ENCODE measurements around the gene CD6.

Gene CD6

DNA sequence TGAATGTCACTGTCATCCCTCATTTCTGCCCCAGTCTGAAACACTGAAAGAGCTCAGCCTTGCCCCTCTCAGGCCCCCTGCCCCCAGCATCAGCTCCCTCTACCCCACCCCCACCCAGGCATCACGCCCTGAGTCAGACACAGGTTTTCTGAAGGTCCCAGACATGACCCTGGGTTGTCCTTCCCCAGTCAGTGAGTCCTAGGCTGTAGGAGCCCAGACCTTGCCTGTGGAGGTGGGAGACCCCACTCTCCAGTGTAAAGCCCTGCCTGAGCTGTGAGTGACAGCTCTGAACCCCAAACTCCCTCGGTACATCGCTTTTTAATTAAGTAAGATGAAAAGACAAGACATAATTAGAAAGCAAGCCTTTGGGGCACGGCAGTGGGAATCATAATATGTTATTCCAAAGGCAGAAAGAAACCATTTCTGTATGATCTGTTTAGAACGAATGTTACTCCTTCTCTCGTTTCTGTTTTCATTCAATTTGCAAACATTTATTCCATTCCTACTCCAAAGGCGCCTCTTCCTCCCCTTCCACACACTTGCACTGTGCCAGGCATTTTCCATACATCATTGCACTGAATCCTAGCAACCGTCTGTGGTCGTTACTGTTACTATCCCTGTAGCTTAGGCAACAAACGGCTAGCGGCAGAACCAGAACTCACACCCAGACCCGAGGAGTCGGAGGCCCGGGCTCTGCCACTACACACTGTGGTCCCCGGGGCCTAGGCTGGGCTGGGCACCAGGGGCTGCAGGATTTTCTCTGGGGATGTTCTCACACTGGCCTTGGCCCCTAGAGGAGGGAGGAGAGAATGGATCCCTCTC is 63.4 kb downstream of the CD6 start:
- no peak for DNase-seq

DNA sequence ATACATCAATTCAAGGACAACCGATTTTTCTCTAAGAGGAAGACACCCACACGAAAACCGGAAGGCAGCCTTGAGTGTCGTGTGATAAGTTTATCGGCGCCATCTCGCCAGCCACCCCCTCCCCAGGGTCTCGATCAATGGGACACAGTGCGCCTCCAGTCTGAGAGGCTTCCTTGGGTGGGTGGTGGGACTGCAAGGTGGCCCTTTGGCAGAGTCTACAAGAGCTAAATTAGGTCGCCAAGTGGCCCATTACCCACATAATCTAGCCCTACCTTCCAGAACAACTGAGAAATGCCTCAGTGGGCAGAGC is 64.0 kb downstream of the CD6 start:
- no peak for DNase-seq

DNA sequence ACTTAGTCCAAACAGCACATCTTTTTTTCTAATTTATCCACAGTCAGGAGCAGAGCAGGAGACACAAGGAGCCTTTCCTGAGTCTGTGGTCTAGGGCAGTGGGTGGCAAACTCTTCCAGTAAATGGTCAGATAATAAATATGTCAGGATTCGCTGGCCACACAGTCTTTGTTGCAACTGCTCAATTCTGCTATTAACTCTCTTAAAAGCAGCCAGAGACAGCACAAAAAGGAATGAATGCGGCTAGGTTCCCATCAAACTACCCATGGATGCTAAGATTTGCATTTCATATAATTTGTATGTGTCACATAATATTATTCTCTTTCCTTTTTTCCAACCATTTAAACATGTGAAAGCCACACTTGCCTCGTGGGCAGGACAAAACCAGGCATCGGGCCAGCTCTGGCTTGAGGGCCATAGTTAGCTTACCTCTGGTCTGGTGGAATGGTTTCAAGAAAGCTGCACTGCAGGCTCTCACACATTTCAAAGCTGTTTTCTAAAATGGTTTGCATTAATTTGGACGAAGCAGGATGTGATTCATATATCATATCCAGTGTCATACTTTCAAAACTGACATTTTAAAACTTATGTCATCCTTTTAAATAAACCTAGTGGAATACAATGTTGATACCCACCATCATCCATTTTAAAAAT is 66.1 kb downstream of the CD6 start:
- DNase-seq = no peak

DNA sequence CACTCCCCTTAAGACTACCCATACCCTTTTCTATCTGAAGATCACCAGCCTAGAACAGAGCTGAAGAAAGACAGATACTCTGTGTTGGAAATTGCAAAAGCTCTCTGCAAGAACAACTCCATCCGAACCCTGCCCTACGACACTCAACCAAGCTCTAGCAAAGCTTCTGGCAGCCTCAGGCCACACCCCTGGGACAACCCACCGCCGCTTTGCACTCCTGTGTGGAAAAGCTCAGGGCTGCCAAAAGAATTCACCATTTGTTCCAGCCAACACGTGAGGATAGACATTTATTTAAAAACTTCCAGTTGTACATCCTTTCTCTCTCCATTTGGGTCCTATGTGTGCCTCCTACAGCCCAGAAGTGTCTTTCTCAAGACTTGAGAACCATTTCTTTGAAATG is 68.4 kb downstream of the CD6 start:
- DNase-seq = no peak

DNA sequence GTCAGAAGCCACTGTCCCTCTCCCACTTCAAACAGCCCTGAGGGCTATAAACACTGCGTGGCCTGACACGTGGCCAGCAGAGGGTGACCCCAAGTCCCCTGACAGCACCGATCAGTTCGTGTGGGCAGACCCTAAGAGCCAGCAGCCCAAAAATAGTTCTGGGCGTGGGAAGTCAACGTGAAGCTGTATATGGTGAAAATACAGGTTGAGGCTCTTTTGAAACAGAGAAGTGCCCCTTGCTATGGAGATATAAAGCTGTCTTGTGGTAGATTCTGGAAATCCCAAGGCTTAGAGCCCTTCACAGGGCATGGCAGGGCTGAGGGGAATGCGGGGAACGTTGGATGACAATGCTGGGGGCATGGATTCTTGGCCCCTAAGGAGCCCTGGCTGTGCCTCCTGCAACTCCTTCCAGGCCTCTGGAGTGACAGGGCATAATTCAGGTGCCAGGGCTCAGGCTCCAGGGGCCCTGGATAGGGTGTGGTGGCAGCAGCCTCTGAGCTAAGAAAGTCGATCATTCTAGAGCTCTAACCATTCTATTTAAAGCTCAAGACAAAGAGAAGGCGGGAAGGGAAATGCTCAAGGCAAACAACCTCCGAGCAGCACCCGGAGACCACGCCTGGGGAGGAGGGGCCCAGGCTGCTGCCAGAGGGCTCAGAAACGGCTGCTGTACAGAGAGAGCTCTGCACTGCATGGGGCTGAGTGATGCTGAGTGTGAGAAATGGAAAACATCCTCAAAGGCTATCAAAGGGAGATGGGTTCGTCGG is 70.5 kb downstream of the CD6 start:
- DNase-seq = no peak

DNA sequence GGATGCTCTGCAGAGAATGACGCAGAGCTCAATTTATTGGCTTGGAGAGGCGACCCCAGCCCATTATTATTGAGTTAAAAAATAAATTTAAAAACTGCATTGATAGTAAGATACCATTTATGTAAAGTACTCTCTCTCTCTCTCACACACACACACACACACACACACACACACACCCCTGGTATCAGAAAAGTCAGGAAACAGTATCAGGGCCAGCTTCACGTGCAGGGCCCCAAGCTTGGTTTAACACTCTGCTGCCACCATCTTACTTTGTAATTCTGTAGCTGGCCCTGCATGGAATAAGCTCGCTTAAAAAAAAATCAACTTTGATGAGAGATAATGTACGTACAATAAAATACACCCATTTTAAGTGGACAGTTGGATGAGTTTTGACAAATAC is 71.1 kb downstream of the CD6 start:
- DNase-seq = no peak

DNA sequence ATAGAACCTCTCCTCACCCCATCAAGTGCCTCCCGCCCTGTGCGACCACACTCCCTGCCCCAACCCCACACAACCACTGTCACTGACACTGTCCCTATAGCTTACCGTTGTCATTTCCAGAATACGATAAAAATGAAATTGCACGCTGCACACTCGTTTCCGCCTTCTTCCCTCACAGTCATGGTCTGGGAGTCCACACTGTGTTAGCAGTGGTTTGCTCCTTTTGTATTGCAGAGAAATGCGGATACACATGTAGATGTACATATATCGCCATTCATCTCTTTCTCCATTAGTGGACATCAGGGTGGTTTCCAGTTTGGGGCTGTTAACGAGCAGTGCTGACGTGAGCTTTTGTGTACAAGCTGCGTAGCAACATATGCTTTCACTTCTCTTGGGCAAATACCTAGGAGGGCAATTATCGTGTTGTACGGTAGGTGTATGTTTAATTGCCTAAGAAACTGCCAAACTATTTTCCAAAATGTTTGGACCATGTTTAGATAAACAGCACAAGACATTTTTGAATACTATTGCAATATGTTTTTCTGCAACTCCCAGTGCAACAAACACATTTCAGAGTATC is 71.6 kb downstream of the CD6 start:
- no peak for DNase-seq

DNA sequence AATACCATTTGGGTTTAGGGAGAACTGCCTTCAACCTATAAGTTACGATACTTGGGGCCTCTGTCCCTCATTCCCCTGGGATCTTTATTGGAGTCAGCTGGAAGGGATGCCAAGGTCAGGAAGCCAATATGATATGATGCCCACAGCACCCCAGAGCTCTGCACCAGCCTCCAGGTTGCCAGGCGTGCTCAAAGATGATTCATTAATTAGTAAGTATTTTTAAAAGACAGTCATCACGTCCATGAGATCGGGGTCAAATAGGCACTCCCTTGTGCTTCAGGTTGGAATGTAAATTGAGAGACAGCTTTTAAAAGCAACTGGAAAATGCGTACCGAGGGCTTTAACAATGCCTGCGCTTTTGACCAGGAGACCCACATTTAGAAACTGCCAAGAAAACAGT is 73.8 kb downstream of the CD6 start:
- DNase-seq = no peak

DNA sequence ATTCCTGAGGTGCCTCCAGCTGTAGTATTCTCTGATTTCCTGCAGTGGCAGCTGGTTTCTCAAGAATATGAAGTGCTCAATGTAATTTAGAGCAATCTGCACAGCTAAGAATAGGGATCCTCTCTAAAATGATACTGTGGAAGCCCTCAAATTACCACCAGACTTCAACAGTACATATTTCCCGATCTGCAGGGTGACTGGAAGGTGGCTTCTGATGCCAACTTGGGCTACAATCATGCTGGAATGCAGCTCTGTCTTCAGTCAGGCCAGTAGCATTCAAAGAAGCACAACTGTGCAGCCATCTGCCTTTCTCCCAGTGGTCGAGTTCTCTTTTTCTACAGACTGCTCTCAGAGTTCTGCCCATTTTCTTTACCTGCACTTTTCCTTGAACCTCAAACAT is 75.4 kb downstream of the CD6 start:
- no peak for DNase-seq

DNA sequence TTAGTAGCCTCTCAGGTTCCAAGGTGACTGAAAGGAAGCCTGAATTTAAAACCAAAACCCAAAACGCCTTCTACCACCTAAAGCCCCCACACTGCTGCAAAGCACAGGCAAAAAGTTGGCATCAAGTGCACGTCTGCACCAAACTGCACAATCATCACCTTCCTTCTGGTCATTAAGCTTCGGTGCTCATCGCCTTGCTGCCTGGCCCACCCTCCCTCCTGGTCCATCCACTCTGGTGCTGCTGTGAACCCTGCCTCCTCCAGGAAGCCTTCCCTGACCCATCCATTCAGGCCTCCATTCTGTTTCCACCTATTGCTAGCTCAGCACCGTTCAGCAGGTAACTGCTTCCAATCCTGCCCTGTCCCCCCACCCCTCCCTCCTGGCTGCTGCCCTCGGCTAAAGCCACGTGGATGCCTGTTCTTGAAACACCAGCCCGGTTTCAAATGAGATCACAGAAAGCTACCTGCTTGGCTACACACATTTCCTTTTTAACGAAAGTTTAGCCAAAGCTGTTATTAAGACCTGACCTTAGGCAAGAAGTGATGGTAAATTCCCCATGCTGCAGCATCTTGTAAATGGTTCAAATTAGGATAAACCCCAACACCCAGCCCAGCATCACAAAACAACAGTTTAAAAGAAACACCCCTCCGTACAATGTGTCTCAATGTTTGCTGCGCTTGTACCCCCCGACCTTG is 77.0 kb downstream of the CD6 start:
- no peak for DNase-seq

DNA sequence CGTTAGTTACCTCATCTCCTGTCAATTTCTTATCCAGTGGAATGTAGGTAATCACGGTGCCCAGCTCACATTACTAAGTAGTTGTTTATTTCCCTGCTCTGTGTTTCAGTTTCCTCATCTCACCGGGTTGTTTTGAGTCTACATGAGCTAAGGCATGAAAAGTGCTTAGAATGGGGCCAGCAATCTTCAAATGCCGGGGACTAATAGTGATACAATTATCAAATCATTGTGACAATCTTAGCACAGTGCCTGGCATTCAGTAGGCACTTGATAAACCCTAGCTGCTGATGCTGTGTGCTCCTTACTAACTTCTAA is 77.5 kb downstream of the CD6 start:
- no peak for DNase-seq

DNA sequence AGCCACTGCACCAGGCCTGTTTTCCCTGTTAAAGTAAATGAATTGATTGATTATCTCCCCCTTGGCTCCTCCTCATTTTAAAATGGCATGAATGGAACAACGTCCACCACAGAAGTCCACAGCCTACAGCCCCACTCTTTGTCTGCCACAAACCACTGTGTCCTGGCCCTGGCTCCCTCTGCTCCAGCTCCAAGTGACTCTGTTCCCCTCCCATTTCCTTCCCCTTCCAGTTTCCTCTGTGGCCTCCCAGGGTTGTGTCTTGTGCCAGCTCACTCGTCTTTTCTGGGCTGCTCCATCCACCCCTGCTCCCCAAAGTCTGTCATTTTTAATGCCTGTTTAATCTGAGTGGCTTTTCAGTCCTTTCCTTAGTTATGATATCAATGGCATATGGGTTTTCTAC is 78.4 kb downstream of the CD6 start:
- no peak for DNase-seq

DNA sequence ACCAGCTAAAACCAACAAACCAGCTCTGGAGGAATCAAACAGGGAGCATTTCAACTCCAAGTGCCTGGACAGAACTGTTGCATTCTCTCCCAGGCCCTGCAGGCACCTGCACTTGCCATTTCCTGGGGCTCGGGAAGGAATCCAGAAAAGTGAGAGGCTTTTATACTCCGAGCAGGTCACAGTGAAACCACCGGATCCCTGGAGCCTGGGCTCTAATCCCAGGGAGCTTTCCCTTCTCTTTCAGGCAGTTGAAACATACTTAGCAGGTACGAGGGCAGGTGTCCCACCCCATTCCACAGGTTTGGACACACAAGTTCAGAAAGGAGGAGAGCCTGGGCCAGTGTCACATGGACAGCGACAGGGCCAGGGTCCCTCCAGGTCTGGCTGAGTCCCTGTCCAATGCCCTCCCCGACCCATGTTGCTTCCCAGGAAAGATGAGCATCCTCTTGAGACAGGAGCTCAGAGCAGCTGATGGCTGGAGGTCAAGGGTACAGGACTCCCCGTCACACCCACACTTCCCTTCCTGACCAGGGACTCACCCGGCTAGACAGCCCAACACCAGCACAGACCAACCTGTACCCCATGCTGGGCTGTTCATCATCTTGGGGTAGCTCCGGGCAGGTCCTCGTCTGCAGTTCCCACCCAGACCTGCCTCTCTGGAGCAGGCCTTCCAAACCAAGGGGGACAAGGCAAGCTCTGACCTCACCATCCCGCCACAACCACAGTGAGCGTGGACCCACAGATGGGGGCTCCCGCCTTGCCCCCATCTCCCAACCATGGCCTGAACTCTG is 80.9 kb downstream of the CD6 start:
- DNase-seq = no peak

DNA sequence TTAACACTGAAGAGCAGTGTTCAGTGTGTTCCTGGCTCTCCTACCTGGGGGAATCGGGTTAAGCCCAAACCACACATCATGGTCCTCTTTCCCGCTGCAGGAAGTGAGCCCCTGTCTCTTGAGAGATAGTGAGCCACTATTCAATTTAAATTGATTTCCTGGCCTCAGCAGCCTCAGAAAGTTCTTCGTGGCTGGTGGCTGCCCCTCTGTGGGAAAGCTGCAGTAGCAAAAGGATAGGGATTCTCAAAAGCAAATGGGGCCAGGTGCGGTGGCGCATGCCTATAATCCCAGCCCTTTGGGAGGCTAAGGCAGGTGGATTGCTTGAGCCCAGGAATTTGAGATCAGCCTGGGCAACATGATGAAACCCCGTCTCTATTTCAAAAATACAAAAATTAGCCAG is 81.7 kb downstream of the CD6 start:
- no peak for DNase-seq

DNA sequence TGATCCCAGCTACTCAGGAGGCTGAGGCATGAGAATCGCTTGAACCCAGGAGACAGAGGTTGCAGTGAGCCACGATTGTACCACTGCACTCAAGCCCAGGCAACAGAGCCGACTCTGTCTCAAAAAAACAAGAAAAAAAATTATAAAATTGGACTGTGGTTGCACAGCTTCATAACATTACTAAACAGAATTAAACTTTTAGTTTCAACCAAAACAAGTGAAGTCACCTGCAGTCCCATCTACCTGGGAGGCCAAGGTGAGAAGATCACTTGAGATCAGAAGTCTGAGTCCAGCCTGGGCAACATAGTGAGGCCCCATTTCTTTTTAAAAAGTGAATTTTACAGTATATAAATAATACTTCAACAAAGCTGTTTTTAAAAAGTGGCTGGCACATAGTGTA is 83.0 kb downstream of the CD6 start:
- DNase-seq = no peak

DNA sequence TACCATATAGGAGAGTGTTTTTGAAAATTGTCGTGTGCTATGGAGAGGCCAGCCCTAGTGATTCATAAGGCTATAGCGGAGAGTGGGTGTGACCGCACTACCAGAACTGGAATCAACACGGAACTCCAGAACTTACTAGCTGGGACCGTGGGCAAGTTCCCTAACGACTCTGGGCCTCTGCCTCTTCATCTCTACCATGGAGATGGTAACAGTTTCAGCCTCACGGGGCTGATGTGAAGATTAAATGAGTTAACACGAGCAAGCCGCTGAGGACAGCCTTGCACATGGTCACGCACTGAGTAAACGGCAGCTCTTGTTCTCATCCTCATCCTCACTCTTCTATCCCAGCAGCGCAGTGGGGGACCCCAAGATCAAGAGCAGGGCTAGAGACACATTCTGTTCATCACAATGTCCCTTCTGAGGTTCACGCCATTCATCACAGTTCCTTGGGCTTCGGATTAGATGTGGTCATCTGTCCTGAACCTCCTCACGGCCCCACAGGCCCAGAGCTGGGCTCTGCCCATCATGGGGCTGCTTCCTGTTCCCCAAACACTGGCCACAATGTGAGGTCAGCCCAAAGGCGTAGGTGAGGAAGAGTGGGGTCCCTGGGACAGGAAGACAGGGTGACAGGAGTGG is 83.6 kb downstream of the CD6 start:
- no peak for DNase-seq

DNA sequence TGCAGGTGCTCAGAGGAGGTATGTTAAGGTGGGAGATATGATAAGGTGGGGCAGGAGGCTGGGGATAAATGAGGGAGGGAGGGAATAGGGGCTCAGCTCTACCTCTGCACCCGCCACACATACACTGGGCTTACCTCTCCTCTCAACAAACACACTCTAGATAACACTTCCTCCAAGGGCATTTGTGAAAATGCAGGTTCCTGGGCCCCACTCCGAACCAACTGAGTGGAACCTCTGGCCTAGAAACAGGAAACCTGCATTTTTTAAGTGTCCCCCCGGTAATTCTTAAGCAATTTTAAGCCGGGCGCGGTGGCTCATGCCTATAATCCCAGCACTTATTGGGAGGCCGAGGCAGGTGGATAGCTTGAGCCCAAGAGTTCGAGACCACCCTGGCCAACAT is 84.3 kb downstream of the CD6 start:
- DNase-seq = no peak

DNA sequence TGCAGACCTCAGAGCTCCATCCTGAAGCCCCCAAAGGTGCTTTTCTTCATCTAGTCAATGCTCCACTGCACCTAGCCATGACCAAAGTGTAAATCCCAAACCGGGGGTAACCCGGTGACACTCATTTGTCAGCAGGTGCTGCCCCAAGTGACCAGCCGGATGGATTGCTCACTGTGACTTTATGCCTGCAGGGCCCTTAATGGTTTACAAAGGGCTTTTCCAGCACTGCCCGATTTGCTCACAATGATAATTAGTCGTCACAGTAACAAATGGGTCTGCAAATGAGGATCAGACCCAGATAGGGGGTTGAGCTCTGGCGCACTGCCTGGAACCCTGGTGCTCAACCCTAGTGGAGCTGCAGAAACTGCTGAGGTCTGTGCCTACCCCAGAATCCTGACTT is 85.1 kb downstream of the CD6 start:
- no peak for DNase-seq

DNA sequence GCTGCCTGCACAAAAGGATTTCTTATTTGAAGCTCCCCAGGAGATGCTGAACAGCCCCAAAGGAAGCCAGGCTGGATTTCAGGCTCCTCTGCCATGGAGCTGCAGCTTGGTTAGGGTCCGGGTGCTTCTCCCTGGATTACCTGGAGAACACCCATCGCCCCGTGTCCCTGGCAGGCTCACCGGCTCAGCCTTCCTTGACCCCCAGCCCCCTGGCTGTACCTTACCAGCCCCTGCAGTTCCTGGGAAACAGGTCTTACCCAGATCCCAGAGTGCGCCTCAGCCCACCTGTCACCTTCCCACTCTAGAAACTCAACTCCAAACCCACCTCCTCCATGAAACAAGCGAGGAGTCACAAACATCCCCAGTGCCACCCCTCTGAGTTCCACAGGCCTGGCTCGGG is 85.5 kb downstream of the CD6 start:
- DNase-seq = no peak

DNA sequence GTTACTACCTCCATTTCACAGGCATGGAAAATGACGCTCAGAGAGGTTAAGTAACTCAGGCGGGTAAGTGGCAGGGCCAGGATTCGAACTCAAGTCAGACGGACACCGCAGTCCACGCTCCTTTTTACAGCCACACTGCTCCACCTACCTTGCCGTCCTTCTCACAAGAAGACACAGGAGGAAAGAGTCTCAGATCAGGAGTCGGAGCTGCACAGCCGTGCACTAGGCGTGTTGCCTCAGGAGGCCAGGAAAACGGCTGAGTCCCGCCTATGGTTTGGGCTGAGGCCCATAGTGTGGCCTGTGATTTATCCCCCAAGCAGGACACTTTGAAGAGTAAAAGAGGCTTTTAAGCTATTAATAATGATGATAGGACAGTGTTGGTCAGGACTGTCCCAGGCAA is 86.1 kb downstream of the CD6 start:
- DNase-seq = no peak

DNA sequence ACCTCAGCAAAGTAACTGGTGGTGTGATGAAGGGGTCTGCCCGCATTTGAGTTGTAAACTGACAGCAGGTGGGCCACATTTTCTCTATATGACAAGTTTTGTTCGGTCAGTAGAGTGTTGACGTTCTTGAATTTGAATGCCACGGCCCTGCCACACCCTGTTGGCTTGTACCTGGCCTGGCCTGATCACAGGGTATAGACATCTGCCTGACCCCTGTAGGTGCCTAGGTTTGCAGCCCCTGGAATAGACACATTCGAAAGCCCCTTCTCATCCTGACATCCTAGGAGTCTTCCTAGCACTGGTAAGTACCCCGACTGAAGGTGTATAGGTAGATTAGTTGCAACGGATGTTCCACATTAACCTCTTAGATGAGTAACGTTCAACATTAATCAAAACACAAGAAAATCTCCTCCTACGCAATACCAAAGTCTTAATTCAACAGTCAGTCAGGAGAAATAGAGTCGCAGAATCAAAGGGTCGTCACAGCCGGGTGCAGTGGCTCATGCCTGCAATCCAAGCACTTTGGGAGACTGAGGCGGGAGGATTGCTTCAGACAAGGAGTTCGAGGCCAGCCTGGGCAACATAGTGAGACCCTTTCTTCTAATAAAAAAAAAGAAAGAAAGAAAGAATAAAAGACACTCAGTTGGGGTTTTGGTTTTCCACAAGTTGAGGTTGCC is 87.2 kb downstream of the CD6 start:
- no peak for DNase-seq
